Nephron progenitor cell (in vitro differentiated cells): Measurements from ENCODE around the gene MAP4.
A peak's percentile ranks its signal among the peaks of the same experiment; 100 is the strongest.

Experiments used
- DNase-seq: peaks from one replicate; pipeline ENCODE4 v3.0.0; 2021
- H3K27ac Mint-ChIP-seq: 2 replicates; pipeline ENCODE4 v1.8.0; 2021; ENCODE audit warnings: mild to moderate bottlenecking, moderate library complexity, mixed read lengths
- H3K27me3 Mint-ChIP-seq: 2 replicates; pipeline ENCODE4 v1.8.0; 2021; ENCODE audit warnings: mild to moderate bottlenecking, low read depth, mixed read lengths; ENCODE audit not compliant: poor library complexity
- H3K36me3 Mint-ChIP-seq: 2 replicates; pipeline ENCODE4 v1.8.0; 2021; ENCODE audit warnings: low read depth, mixed read lengths
- H3K4me1 Mint-ChIP-seq: 2 replicates; pipeline ENCODE4 v1.8.0; 2021; ENCODE audit warnings: mixed read lengths
- H3K4me3 Mint-ChIP-seq: 2 replicates; pipeline ENCODE4 v1.8.0; 2021; ENCODE audit warnings: mild to moderate bottlenecking, moderate library complexity, mixed read lengths
- H3K9me3 Mint-ChIP-seq: 2 replicates; pipeline ENCODE4 v1.8.0; 2021; ENCODE audit warnings: mild to moderate bottlenecking, moderate library complexity, mixed read lengths
- TF ChIP-seq, protein P1 (sequence below): fragments of 200-600 bp; sonication (generic); IDR thresholded peaks from 2 replicates; pipeline ENCODE4 v1.5.0; 2021; ENCODE audit warnings: antibody characterized with exemption

MAP4 gene

DNA sequence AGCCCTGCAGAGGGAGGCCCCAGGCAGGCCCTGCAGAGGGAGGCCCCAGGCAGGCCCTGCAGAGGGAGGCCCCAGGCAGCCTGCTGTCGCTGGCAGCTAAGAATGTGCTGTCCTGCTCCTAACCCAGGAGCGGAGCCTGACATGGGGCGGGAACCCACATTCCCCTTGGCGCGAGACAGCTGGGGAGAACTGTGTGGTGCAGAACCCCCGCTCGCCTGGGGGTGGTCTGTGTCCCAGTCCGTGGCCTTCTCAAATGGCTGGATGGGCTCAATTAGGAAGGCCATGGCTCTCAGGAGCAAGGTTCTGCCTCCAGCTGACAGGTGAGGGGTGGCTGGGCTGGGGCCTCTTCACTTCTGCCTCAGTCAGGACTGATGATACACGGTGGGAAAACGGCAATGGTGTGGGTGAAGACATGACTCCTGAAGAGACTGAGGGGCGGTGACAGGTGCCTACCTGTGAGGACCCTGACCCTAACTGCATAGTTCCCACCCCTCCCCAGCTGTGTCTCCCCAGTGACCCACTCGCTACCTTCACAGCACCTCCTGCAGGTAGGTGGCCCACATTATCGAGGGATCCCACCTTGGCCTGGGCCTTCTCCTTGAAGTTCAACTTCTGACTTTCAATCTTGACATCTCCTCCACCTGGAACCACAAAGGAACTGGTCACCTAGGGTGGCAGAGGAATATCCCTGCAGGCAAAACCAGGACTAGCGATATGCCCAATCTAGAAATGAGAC, 161.3 kb downstream of the MAP4 start:
- no peak for DNase-seq
- H3K27me3 Mint-ChIP-seq: no peaks in the 10 kb centered on the region
- TF ChIP-seq, protein P1, sequence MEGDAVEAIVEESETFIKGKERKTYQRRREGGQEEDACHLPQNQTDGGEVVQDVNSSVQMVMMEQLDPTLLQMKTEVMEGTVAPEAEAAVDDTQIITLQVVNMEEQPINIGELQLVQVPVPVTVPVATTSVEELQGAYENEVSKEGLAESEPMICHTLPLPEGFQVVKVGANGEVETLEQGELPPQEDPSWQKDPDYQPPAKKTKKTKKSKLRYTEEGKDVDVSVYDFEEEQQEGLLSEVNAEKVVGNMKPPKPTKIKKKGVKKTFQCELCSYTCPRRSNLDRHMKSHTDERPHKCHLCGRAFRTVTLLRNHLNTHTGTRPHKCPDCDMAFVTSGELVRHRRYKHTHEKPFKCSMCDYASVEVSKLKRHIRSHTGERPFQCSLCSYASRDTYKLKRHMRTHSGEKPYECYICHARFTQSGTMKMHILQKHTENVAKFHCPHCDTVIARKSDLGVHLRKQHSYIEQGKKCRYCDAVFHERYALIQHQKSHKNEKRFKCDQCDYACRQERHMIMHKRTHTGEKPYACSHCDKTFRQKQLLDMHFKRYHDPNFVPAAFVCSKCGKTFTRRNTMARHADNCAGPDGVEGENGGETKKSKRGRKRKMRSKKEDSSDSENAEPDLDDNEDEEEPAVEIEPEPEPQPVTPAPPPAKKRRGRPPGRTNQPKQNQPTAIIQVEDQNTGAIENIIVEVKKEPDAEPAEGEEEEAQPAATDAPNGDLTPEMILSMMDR: no peak
- H3K4me1 Mint-ChIP-seq: peaks cover 19% of the 10 kb centered on the region
- H3K9me3 Mint-ChIP-seq: no peaks in the 10 kb centered on the region
- no peak overlapping the region for H3K4me3 Mint-ChIP-seq
- peaks cover 32% of the 10 kb centered on the region for H3K36me3 Mint-ChIP-seq
- peak overlapping the region; percentile 79 for H3K27ac Mint-ChIP-seq

GRCh38 chr3:47854267-47854666, 161.9 kb downstream of the MAP4 start:
- H3K9me3 Mint-ChIP-seq: no peaks in the 10 kb centered on the region
- TF ChIP-seq, protein P1: no peak
- H3K27ac Mint-ChIP-seq: peak overlapping the region; percentile 9
- no peaks in the 10 kb centered on the region for H3K27me3 Mint-ChIP-seq
- no peak overlapping the region for H3K4me3 Mint-ChIP-seq
- H3K4me1 Mint-ChIP-seq: peaks cover 19% of the 10 kb centered on the region
- no peak for DNase-seq
- H3K36me3 Mint-ChIP-seq: peaks cover 26% of the 10 kb centered on the region

GRCh38 chr3:47852604-47853602, 163.3 kb downstream of the MAP4 start:
- peaks cover 22% of the 10 kb centered on the region for H3K36me3 Mint-ChIP-seq
- H3K4me1 Mint-ChIP-seq: peaks cover 19% of the 10 kb centered on the region
- no peaks in the 10 kb centered on the region for H3K9me3 Mint-ChIP-seq
- no peak overlapping the region for H3K4me3 Mint-ChIP-seq
- H3K27ac Mint-ChIP-seq: peak overlapping the region; percentile 97
- H3K27me3 Mint-ChIP-seq: no peaks in the 10 kb centered on the region
- TF ChIP-seq, protein P1: no peak
- DNase-seq: no peak

GRCh38 chr3:47851888-47852603, 164.2 kb downstream of the MAP4 start:
- H3K36me3 Mint-ChIP-seq: peaks cover 18% of the 10 kb centered on the region
- peaks cover 19% of the 10 kb centered on the region for H3K4me1 Mint-ChIP-seq
- H3K27me3 Mint-ChIP-seq: no peaks in the 10 kb centered on the region
- no peak for DNase-seq
- peak overlapping the region; percentile 97 for H3K27ac Mint-ChIP-seq
- no peaks in the 10 kb centered on the region for H3K9me3 Mint-ChIP-seq
- TF ChIP-seq, protein P1: no peak
- H3K4me3 Mint-ChIP-seq: no peak overlapping the region

DNA sequence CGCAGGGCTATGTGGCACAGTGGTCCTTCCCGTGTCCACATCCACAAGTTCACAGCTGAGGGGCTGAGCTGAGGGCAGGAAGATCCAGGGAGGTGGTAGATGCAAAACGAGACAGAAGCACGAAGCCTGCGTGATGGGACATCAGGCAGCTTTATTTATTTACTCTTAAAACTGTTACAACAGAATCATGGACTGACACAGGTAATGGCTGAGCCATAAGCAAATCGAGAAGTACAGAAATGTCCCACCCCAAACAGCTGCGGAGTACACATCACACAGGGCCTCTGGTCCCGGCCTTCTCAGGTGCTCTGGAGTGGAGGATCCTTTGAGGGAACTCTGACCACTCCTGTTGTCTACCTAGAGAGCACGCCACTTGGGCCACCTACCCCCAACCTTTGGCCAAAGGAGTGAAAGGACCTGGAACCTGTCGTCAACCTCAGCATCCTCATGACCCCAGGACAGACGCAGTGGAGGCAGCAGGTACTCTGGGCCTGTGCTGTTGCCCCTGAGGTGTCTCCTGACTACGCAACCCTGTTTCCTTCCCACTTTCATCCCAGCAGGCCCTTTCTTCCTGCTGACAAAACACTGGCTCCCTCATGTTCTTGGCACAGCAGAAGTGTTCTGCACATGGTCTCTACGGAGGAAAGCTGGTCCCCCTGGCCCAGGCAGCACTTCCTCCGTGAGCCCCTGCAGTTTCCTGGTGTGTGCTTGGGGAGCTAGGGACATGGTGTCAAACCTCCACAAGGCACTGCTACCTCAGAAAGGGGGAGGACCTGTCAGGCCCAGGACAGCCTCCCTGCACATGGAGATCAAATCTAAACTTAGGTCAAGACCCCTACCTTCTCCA, 165.4 kb downstream of the MAP4 start:
- Mint-ChIP-seq H3K4me1 (peaks cover 19% of the 10 kb centered on the region), H3K9me3 (no peaks in the 10 kb centered on the region), H3K27ac (peak overlapping the region; percentile 97), H3K27me3 (no peaks in the 10 kb centered on the region), H3K36me3 (peaks cover 13% of the 10 kb centered on the region), H3K4me3 (no peak overlapping the region)
- TF ChIP-seq, protein P1: no peak
- no peak for DNase-seq
